GM21528 (cell line): ENCODE measurements around the gene AGK.
"Not testable (repeated sequence)": the region's sequence is repeated elsewhere in the genome, so short reads cannot be mapped to it uniquely, and the experiment has no call there.

Source experiments
- ATAC-seq: cut with Tn5 transposase; IDR thresholded peaks from one replicate; pipeline ENCODE4 v1.9.1; 2021; ENCODE audit warnings: mild to moderate bottlenecking, moderate library complexity; ENCODE audit not compliant: unreplicated experiment, low FRiP score

The AGK gene

DNA sequence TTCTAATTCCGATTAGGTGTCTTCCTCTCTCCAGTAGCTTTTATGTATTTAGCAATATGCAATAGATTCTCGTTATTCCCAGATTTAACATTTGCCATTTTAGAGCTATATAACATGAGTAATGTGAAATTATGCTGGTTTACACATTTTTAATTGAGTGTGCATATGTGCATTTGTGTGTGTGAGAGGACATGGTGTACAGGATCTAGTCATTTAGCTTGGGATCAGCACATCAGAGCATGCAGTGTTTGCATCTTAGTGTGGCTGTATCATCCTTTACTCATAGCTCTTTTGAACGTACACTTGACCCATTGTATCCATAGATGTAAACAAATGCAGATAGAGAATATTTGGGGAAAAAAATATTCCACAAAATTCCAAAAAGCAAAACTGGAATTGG is 84.8 kb downstream of the AGK start:
- no peak for ATAC-seq

GRCh38 chr7:141640239-141640840 is 89.1 kb downstream of the AGK start:
- no peak for ATAC-seq

DNA sequence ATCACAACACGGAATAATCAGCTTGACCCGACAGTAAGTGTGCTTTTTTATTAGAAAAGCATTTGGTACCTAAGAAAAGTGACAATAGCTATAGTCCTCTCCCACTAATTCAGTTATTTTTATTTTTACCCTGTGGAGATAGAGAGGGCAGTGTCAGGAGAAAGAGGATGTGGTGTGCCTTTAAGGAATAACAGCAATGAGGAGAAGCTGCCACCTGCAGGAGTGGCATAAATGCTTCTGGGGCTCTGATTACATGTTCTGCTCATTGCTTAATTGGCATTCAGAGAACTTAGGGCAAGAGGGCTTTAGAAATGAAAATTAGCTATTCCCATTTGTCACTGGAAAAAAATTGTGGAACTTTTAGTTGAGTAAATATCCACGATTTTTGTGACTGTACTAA is 90.7 kb downstream of the AGK start:
- ATAC-seq = no peak

- ATAC-seq = no peak
These were observed 94.0 kb downstream of the AGK start for GRCh38 chr7:141645188-141645587.

- no peak for ATAC-seq
These were observed 95.7 kb downstream of the AGK start for GRCh38 chr7:141646826-141647480.

DNA sequence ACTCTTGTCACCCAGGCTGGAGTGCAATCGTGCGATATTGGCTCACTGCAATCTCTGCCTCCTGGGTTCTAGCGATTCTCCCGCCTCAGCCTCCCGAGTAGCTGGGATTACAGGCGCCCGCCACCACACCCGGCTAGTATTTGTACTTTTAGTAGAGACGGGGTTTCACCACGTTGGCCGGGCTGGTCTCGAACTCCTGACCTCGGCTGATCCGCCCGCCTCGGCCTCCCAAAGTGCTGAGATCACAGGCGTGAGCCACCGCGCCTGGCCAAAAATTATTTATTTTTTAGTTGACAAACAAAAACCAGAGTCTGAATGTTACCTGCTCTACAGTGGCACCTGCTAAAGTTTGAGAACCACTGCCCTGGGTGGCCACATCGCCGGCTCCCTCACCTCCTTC is 96.5 kb downstream of the AGK start:
- ATAC-seq = not testable (repeated sequence)

GRCh38 chr7:141648276-141649114 is 97.3 kb downstream of the AGK start:
- no peak for ATAC-seq

DNA sequence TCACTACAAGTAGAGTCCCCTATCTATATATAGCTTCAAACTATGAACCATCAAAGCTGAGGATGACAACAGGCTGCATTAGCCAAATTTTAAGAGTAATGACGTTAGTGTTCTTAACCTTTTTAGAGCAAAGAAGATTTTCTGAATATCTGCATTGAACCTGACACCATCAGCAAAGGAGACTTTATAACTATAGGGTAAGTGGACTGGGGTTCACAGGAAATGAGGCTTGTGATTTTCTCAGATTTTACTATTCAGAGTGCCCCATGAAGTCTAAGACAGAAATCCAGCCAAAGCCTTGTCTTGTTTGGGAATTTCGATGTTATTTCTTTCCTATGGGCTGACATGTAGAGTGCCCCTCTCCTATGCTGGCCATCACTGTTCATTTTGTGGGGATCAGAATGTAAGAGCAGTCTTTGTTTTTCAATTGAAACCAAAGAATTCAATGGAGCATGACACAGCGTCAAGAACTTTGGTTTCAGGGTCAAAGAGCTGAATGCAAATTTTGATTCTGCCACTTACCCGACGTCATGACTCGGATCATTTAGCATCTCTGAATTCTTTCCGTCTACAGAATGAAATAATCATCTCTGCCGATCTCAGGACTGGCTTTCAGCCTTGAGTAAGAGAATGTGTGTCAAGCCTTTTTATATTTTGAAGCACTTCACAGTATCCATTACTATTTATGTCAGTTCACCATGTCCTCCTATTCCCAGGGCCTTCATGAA is 98.1 kb downstream of the AGK start:
- peak; percentile 77 for ATAC-seq

- peak; percentile 82 for ATAC-seq
These were observed 98.8 kb downstream of the AGK start for GRCh38 chr7:141649865-141650634.

- no peak for ATAC-seq
These were observed 100.2 kb downstream of the AGK start for GRCh38 chr7:141651417-141651816.

DNA sequence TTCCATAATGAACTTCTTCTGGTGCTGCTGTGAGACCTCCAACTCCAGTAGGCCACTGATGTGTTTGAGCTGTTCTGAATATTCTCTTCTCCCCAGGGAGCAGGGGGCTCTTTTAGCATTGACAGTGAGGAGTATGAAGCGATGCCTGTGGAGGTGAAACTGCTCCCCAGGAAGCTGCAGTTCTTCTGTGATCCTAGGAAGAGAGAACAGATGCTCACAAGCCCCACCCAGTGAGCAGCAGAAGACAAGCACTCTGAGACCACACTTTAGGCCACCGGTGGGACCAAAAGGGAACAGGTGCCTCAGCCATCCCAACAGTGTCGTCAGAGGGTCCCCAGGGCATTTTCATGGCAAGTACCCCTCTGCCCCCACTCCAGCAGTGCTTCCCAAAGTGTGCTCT is 101.5 kb downstream of the AGK start:
- no peak for ATAC-seq

DNA sequence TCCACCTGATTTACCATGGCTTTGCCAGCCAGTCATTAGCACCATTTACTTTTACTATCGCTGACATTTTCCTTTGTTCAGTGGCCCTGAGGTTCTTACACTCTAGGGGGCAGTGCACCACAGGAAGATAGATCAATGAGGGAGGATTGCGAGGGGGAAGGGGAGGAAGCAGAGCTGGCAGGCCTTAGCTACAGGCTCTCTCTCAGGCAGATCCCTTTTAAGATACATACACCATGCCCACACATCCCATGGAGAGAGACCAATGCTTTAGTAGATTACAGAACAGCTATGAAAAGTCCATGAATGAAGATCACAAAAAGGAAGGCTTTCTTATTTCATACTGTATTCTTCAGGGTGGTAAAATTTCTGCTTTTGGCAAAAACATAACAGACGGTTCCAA is 103.3 kb downstream of the AGK start:
- ATAC-seq = peak; percentile 70

- no peak for ATAC-seq
These were observed 108.3 kb downstream of the AGK start for GRCh38 chr7:141659501-141659900.

DNA sequence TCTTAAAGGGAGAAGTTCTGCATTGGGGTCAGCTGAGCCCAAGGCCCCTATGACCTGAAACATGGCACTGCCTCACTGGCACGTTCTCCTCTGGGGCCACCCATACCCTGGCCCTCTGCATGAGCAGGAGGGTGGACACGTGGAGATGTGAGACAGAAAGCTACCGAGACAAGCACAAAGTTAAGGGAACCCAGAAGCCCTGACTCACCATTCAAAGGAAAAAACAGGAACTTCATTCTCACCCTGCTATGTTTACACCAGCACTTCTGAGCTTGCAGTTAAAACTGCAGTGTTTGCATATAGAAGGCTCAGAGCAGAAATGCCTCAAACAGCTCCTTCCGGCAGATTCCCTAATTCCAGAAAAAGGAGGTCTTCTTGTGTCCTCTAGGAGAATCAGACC is 109.0 kb downstream of the AGK start:
- ATAC-seq = no peak

- ATAC-seq = no peak
These were observed 112.1 kb downstream of the AGK start for GRCh38 chr7:141663081-141663849.

GRCh38 chr7:141664450-141664849 is 113.2 kb downstream of the AGK start:
- no peak for ATAC-seq

DNA sequence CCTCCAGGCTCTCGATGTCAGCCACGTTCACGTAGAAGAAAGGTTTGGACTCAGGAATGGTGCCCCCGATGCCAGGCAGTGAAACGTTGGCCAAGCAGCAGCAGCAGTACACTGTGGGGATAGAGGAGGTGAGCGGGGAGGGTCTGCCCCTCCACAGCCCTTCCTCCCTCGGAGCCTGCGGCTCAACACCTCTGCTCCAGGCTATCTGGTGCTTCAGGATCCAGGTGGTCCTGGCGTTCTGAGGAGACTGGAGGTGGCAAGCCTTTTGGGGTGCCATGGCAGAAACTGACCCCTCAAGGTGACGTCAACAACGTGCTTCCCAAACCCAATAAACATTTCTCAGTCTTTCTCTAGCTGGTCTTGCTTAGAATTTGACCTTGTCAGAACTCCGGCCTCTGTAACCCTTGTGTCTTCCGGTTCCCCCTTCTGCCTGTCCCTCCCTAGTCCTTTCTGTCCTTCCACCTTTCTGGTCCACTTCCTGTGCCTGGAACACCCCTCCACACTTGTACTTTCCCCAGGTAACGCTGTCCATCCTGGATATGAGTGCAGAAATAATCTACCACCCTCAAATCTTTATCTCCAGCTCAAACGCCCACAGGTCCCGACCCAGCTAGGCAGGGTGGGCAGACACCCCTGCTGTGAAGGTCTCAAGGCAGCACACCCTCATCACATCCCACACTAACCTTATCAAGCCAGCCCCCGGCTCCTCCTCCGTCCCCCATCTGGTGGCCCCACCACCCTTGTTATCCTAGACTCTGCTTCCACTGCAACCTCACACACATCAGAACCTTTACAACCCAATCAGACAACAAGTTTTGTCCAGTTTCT is 114.2 kb downstream of the AGK start:
- ATAC-seq = no peak

DNA sequence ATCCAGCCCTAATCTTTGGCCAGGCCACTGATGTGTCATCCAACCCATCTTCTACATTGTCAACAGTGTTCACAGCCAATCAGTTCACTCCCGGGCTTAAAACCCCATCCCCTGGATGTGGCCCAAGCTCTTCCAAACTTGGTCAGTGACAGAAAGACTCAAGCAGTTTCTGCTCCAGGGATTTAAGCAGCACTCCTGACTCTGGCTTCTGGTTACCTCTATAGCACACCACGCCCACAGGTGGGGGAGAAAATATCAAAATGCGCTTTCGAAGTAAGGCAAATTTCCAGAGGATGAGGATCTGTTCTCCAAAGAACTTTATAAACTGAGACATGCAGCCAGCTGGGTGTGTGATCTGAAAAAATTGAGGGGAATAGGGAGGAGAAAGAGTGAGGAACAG is 114.9 kb downstream of the AGK start:
- ATAC-seq = no peak

DNA sequence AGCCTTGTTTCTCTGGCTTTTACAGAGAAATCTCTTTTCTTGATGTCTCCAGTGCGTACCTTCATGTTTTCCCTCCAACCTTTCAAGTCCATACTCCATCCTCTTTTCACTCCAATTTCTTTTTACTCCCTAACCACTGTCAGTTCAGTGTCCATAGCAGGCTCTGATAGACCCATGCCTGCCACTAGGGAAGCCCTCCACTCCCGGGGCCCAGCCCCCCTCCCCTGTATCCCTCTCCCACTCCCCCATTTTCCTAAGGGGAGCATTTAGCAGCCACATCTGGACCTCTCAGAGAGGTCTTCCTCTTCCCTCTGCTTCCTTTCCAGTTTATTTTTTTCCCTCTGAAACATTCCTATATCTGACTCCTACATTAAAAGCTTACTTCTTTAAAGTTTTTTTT is 117.6 kb downstream of the AGK start:
- no peak for ATAC-seq
